NCI-H345 (cell line): ENCODE results near the gene SS18L1.

Experiments
- DNase-seq: peaks from one replicate; lab custom pipeline; 2025; lab: John Stamatoyannopoulos, UW

Gene SS18L1

DNA sequence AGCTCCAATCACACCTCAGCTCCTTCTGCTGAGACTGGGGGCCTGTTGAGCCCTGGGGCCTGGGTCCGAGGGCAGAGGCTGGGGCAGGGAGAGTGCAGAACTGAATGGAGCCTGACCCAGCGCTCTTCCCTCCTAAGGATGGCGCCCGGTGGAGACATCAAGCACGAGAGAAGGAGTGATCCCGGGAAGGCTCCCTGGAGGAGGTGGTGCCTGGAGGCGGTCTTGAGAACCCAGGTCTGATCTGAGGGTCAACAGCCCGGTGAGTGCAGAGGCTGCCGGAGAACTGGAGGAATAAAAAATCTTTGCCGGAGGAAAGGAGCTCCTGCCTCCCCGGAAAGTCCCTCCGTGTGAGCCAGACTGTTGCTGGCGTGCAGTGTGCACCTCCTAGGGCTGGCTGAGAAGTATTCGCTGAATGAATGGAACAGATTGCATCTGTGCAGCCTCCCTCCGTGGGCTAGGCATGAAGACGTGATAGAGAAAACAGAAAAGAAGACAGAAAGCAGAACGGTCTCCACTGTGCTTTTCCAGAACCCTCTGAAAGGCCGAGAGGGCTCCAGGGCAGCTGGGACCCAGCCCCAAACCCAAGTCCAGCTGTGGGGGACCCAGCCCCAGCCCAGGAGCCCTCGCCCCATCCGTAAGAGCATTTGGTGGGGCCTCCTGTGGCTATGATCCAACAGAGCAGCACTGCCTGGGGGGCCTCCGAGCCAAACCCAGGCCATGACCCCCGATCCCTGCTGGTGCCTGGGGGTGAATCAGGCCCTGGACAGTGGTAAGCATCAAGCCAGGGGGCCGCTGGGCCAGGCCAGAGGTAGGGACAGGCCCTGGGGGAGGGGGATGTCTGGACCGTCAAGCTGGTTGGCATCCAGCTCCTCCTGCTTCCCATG, 83.4 kb downstream of the SS18L1 start:
- DNase-seq, result no peak

DNA sequence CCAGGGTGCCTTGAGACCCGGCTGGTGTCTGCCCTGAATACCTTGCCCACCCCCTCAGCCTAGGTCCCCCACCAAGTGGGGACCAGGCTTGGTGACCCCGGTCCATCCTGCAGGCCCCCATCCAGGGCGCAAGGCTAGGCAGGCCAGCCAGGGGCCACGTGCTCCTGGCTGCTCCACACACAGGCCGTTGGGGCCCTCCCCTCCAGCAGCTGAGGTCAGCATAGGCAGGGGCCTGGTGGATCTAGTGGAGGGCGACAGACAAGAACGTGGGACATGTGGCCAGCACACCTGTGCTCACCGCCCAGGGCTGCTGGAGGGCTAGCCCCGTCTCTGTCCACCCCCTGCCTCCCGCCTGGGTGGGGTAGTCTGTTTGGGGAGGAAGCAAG, 84.0 kb downstream of the SS18L1 start:
- DNase-seq, result no peak

DNA sequence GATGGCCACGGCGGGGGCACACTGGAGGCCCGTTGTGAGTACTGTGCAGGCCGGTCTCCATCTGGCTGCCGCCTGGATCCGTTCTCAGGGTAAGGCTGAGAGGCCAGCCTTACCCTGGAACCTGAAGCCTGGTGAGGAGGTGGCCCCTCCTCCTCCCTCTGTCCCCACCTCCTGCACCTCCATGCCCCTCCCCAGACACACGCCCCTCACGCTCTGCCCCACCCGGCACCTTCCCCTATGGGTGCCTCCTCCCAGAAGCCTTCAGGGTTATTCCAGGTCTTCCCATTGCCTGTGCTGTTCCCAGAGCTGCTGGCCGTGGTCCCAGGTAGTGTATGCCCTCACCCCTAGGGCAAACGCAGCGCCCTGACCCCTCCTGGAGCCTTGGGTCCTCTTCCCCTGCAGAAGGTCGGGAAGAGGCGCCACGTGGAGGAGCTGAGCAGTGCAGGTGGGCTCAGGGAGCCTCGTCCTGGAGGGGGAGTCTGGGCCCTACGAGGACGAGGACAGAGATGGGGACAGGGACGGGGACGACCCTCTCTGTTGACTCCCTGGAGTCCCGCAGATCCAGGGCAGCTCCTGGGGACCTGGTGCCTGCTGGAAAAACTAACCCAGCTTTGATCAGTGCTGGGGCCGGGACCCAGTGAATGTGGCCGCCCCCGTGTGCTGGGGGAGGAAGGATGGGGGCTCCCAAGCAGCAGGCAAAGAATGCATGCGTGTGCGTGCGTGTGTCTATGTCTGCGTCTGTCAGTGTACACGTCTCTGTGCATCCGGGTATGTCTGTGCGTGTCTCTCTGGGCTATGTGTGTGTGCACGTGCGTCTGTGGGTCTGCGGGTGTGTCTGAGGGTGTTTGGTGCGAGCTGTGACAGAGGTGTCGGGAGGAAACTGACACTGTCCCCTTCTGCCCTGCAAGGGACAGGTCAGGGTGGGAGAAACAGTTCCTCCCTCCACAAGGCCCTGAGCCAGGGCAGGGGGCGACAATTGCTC, 84.7 kb downstream of the SS18L1 start:
- no peak for DNase-seq

DNA sequence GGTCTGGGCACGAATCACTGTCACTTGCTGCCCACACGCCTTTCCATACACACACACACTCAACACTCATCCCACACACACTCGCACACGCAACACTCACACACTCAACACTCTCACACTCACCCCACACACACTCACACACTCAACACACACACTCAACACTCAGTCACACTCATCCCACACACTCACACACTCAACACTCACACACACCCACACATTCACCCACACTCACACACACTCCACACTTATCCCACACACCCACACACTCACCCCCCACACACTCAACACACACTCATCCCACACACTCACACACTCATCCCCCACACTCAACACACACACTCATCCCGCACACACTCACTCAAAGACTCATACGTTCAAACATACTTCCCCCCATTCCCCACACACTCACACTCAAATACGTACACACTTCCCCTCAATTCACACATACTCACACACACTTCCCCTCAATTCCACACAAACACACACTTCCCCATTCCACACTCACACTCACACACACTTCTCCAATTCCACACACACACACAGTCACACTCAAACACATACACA, 85.5 kb downstream of the SS18L1 start:
- no peak for DNase-seq

DNA sequence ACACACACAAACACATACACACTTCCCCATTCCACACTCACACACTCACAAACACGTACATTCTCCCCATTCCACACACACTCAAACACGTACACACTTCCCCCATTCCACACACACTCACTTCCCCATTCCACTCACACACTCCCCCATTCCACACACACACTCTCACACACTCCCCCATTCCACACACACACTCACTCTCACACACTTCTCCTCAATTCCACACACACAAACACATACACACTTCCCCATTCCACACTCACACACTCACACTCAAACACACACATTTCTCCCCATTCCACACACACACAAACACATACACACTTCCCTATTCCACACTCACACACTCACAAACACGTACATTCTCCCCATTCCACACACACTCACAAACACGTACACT, 86.1 kb downstream of the SS18L1 start:
- no peak for DNase-seq

DNA sequence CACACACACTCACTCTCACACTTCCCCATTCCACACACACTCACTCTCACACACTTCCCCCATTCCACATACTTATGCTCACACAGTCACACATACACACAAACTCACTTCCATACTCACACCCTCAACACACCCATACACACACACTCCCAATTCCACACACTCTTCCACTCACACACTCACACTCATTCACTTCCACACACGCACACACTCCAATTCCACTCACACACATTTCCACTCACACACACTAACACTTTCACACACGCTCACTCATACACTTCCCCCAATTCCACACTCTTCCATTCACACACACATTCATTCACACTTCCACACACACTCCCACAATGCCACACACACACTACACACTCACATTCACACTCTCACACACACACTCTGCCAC, 86.7 kb downstream of the SS18L1 start:
- DNase-seq, result no peak

DNA sequence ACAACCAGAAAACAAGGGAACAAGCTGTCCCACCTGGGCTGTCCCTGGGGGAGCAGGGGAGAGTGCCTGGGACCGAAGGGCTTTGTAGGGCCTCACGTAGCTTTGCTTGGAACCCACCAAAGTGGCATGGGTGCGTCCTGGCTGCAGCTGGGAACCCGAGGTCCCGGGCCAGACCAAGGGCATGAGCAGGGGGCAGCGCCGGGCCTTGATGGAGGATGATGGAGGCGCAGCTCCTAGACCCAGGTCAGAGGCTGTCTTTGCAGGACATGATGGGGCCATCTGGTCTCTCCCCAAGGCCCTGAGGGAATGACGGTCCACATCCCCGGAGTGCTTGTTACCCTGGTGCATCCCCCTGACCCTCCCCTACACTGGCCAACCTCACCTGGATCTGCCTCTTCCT, 87.1 kb downstream of the SS18L1 start:
- no peak for DNase-seq

DNA sequence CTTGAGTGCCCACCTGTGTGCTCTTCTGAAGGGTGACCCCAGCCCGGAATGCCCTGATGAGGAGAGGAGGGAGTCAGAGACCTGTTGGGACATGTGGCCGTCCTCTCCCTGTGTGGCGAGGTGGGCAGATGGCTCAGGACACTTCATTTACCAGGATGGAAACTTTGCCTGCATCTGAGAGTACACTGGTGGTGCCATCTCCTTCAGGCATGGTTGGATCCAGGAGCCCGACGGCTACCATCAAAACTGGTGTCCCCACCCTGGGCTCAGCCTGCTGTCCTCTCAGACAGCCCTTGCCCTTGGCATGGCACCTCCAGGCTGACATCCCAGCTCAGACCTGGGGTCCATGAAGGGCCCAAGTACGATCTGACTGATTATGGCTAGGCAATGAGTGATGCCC, 87.7 kb downstream of the SS18L1 start:
- no peak for DNase-seq
